Stimulated activated naive CD8-positive, alpha-beta T cell treated with anti-CD3 and anti-CD28 coated beads, Interleukin-15, amount 100 ng/mL, for 72 hours (primary cell): ENCODE data around the gene CSMD2.

Experiments used
- ATAC-seq: fragments of 150-1000 bp; cut with Tn5 transposase; 2 replicates; pipeline ENCODE4 v1.10.0; 2021; ENCODE audit warnings: mild to moderate bottlenecking, moderate library complexity
- DNase-seq, 2 donors: peaks; one replicate each; pipeline ENCODE4 v3.0.0; 2021 to 2022
- H3K27ac Mint-ChIP-seq, 2 donors: one replicate each; pipeline ENCODE4 v1.8.0; 2022; ENCODE audit warnings: mild to moderate bottlenecking in 2 of 2, mixed read lengths in 2 of 2, moderate library complexity in 2 of 2
- H3K27me3 Mint-ChIP-seq: one replicate; pipeline ENCODE4 v1.8.0; 2022; ENCODE audit warnings: mixed read lengths
- H3K4me1 Mint-ChIP-seq: one replicate; pipeline ENCODE4 v1.8.0; 2022; ENCODE audit warnings: mild to moderate bottlenecking, mixed read lengths
- H3K4me3 Mint-ChIP-seq, 2 donors: one replicate each; pipeline ENCODE4 v1.8.0; 2022; ENCODE audit warnings: mild to moderate bottlenecking in 2 of 2, mixed read lengths in 2 of 2, moderate library complexity in 1 of 2
- H3K9me3 Mint-ChIP-seq, 2 donors: one replicate each; pipeline ENCODE4 v1.8.0; 2022; ENCODE audit warnings: mixed read lengths in 2 of 2

CSMD2 gene

GRCh38 chr1:33848205-33848937 lies 316.7 kb downstream of the CSMD2 start:
- no peak for ATAC-seq
- no peak overlapping the region for H3K4me3 Mint-ChIP-seq
- no peaks in the 10 kb centered on the region for H3K9me3 Mint-ChIP-seq
- H3K27me3 Mint-ChIP-seq, result peaks cover 26% of the 10 kb centered on the region
- H3K27ac Mint-ChIP-seq, result no peak overlapping the region
- H3K4me1 Mint-ChIP-seq, result peaks cover 9% of the 10 kb centered on the region
- no peak for DNase-seq

DNA sequence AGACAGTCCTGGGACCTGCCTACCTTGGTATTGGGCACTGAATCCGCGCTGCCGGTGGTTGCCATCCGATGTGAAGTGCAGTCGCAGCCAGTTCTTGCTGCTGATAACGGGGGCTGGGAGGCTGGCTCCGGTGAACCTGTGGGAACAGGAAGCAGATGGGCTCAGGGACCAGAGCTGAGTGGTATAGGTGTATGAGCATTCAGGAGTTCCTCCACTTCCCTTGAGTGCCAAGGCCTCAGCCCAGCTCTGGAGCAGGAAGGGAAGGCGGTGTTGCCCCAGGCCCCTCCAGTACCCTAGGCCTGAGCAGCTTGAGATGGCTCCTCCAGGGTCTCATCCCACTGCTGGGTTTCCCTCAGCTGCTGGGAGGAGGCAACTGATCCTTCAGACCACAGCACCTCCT lies 318.2 kb downstream of the CSMD2 start:
- peaks cover 16% of the 10 kb centered on the region for H3K27me3 Mint-ChIP-seq
- no peak overlapping the region for H3K4me3 Mint-ChIP-seq
- DNase-seq (no peak), ATAC-seq (no peak)
- H3K27ac Mint-ChIP-seq, result no peak overlapping the region
- no peaks in the 10 kb centered on the region for H3K9me3 Mint-ChIP-seq
- peaks cover 16% of the 10 kb centered on the region for H3K4me1 Mint-ChIP-seq

DNA sequence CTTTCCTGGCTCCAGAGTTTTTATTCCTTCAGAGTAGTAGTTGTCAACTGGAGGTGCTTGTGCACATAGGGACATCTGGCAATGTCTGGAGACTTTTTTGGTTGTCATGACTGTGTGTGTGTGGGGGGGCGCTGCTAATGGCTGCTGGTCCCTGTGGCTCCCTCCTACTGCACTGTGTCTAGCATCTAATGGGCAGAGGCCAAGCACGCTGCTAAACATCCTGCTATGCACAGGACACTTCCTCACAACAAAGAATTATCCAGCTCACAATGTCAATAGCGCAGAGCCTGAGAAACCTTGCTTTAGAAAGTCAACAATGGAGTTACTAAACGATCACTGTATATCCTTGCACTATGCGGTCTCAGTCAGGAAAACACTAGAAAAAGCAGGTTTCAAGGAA lies 320.9 kb downstream of the CSMD2 start:
- no peak overlapping the region for H3K27ac Mint-ChIP-seq
- no peak overlapping the region for H3K4me3 Mint-ChIP-seq
- no peak for DNase-seq
- ATAC-seq, result no peak
- H3K27me3 Mint-ChIP-seq, result no peaks in the 10 kb centered on the region
- peaks cover 12% of the 10 kb centered on the region for H3K4me1 Mint-ChIP-seq
- no peaks in the 10 kb centered on the region for H3K9me3 Mint-ChIP-seq

DNA sequence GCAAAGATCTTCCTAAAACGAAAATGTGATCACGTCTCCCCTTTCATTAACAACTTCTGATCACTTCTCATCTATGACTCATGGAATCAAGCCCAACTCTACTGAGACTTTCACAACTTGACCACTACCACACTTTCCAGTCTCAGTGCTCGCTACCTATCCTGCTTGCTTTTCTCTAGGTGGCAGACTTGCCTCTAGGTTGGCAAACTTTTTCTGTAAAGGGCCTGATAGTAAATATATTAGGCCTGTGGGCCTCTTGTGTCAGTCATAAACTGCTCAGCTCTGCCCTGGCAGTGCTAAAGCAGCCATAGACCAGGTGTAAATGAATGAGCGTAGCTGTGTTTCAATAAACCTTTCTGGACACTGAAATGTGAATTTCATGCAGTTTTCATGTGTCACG lies 322.7 kb downstream of the CSMD2 start:
- Mint-ChIP-seq H3K27ac (peak overlapping the region in 1 of 2 donors; percentile 0), H3K9me3 (no peaks in the 10 kb centered on the region), H3K4me1 (peaks cover 7% of the 10 kb centered on the region), H3K4me3 (peak overlapping the region in 1 of 2 donors; percentile 1), H3K27me3 (peaks cover 8% of the 10 kb centered on the region)
- DNase-seq (no peak), ATAC-seq (peak; percentile 74)

- DNase-seq (no peak), ATAC-seq (no peak)
- H3K9me3 Mint-ChIP-seq, result no peaks in the 10 kb centered on the region
- no peak overlapping the region for H3K4me3 Mint-ChIP-seq
- H3K27ac Mint-ChIP-seq, result no peak overlapping the region
- H3K4me1 Mint-ChIP-seq, result peaks cover 7% of the 10 kb centered on the region
- H3K27me3 Mint-ChIP-seq, result peaks cover 8% of the 10 kb centered on the region
Measured at GRCh38 chr1:33841494-33841893, 323.5 kb downstream of the CSMD2 start.

DNA sequence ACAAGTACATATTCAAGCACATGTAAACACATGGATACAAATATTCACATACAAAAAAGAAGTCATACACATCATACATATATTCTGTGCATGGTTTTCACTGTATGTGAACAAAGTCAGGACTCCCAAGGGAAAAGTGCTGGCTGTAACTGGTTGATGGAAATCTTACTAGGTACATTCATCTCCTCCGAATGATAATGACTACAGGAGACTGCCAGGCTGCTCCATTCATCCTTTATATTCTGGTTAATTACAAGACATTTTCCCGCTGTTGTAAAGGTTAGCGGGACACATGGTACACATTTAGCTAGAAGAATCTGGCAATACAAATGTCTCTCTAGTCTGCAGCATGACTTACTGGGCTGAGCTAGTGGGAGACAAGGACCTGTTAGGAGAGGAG lies 327.4 kb downstream of the CSMD2 start:
- Mint-ChIP-seq H3K27ac (no peak overlapping the region), H3K9me3 (no peaks in the 10 kb centered on the region), H3K4me1 (peaks cover 7% of the 10 kb centered on the region), H3K4me3 (no peak overlapping the region), H3K27me3 (peaks cover 8% of the 10 kb centered on the region)
- DNase-seq (no peak), ATAC-seq (no peak)

- ATAC-seq (no peak), DNase-seq (no peak)
- Mint-ChIP-seq H3K27ac (no peak overlapping the region), H3K27me3 (peaks cover 8% of the 10 kb centered on the region), H3K4me1 (peaks cover under 1% of the 10 kb centered on the region), H3K9me3 (no peaks in the 10 kb centered on the region), H3K4me3 (no peak overlapping the region)
Measured at GRCh38 chr1:33836911-33837310, 328.1 kb downstream of the CSMD2 start.

DNA sequence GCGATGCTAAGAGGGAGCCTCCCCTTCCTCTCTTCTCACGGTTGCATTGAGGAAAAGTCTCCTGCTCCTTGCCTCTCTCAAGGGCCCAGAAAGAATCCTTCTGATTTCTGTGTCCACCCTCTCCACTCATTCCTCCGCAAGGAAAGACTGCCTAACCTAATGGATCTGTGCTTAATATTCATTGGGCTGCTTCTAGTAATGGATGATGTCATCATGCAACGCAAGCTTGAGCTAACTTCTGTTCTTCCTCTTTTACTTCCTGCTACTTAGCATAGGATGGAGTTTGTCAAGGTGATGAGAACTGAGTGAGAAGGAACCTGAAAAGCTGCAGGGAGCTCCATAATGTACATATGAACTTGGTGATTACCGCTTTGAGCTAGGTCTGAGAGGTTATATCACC lies 336.4 kb downstream of the CSMD2 start:
- ATAC-seq (no peak), DNase-seq (no peak)
- peaks cover 0 to 5% of the 10 kb centered on the region in 2 donors for H3K9me3 Mint-ChIP-seq
- no peaks in the 10 kb centered on the region for H3K4me1 Mint-ChIP-seq
- H3K27me3 Mint-ChIP-seq, result peaks cover 17% of the 10 kb centered on the region
- no peak overlapping the region for H3K4me3 Mint-ChIP-seq
- H3K27ac Mint-ChIP-seq, result no peak overlapping the region

- Mint-ChIP-seq H3K4me1 (no peaks in the 10 kb centered on the region), H3K27ac (no peak overlapping the region), H3K9me3 (peaks cover 0 to 5% of the 10 kb centered on the region in 2 donors), H3K27me3 (peaks cover 20% of the 10 kb centered on the region), H3K4me3 (no peak overlapping the region)
- ATAC-seq, result no peak
- no peak for DNase-seq
Measured at GRCh38 chr1:33828059-33828458, 337.0 kb downstream of the CSMD2 start.

- ATAC-seq (no peak), DNase-seq (no peak)
- peaks cover 27% of the 10 kb centered on the region for H3K27me3 Mint-ChIP-seq
- H3K27ac Mint-ChIP-seq, result no peak overlapping the region
- H3K4me1 Mint-ChIP-seq, result no peaks in the 10 kb centered on the region
- H3K4me3 Mint-ChIP-seq, result no peak overlapping the region
- H3K9me3 Mint-ChIP-seq, result peaks cover 0 to 5% of the 10 kb centered on the region in 2 donors
Measured at GRCh38 chr1:33826711-33827110, 338.3 kb downstream of the CSMD2 start.

DNA sequence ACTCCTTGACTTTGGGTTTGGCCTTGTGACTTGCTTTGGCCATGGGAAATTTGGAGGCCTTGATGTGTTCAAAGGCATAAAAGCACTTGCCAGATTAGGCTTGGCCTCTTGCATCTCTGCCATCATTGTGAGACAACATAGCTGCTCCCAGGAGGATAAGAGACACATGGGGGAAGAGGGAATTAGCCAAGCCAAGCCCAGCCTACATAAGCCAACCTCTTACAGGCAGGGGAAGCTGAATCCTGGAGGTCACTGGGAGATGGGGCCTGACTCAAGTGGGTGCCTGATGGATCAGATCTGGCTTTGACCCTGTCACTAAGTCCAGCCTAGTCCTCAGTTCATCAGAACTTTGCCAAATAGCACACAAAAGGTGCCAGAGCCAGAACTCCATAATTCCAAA lies 338.7 kb downstream of the CSMD2 start:
- ATAC-seq (no peak), DNase-seq (no peak)
- Mint-ChIP-seq H3K27me3 (peaks cover 27% of the 10 kb centered on the region), H3K9me3 (peaks cover 0 to 5% of the 10 kb centered on the region in 2 donors), H3K4me1 (no peaks in the 10 kb centered on the region), H3K4me3 (no peak overlapping the region), H3K27ac (no peak overlapping the region)

DNA sequence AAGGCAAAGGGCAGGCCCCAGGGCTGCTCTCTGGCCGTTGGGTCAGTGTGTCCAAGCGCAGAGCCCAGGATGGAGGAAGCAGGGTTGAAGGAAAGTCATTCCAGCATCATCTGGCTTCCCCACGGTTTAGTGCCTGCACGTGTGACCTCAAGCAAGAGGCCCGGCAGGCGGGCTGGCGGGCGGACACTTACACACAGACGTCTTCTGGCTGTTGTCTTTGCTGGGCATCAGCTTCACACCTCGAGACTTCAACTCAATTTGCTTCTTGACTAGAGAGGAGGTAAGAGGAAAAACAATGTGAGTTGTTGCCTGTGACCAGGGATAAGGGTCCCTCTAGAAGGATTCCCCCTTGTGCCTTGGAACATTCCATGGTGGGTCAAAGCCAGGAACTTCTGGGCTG lies 339.5 kb downstream of the CSMD2 start:
- Mint-ChIP-seq H3K4me1 (no peaks in the 10 kb centered on the region), H3K27me3 (peaks cover 27% of the 10 kb centered on the region), H3K9me3 (peaks cover 0 to 5% of the 10 kb centered on the region in 2 donors), H3K27ac (peak overlapping the region in 1 of 2 donors; percentile 14), H3K4me3 (no peak overlapping the region)
- ATAC-seq (no peak), DNase-seq (no peak)

- Mint-ChIP-seq H3K9me3 (peaks cover 0 to 5% of the 10 kb centered on the region in 2 donors), H3K27ac (no peak overlapping the region), H3K4me3 (no peak overlapping the region), H3K27me3 (peaks cover 32% of the 10 kb centered on the region), H3K4me1 (no peaks in the 10 kb centered on the region)
- no peak for ATAC-seq
- no peak for DNase-seq
Measured at GRCh38 chr1:33824971-33825370, 340.1 kb downstream of the CSMD2 start.

DNA sequence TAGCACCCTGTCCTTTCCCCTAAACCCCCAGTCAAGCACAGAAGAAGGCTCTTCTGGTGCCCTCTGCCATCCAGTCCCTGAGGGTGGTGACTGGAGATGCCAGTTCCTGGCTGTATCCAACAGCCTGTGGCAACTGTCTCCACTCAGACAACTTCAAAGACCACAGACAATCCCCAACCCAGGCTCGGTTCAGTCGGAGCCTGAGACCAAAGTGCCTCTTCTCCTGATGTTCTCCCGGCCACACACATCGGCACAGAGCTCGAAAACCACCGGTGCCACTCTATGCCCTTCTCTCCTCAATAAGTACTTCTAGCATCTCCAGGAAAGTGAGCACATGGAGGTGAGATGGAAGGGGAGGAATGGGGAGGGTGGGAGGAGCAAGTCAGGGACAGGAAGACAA lies 340.7 kb downstream of the CSMD2 start:
- Mint-ChIP-seq H3K9me3 (peaks cover 0 to 2% of the 10 kb centered on the region in 2 donors), H3K4me3 (no peak overlapping the region), H3K27me3 (peaks cover 34% of the 10 kb centered on the region), H3K27ac (no peak overlapping the region), H3K4me1 (no peaks in the 10 kb centered on the region)
- DNase-seq (no peak), ATAC-seq (no peak)

GRCh38 chr1:33823830-33824229 lies 341.2 kb downstream of the CSMD2 start:
- DNase-seq, result no peak
- no peak overlapping the region for H3K4me3 Mint-ChIP-seq
- no peaks in the 10 kb centered on the region for H3K9me3 Mint-ChIP-seq
- no peak for ATAC-seq
- H3K27ac Mint-ChIP-seq, result no peak overlapping the region
- no peaks in the 10 kb centered on the region for H3K4me1 Mint-ChIP-seq
- peaks cover 34% of the 10 kb centered on the region for H3K27me3 Mint-ChIP-seq

DNA sequence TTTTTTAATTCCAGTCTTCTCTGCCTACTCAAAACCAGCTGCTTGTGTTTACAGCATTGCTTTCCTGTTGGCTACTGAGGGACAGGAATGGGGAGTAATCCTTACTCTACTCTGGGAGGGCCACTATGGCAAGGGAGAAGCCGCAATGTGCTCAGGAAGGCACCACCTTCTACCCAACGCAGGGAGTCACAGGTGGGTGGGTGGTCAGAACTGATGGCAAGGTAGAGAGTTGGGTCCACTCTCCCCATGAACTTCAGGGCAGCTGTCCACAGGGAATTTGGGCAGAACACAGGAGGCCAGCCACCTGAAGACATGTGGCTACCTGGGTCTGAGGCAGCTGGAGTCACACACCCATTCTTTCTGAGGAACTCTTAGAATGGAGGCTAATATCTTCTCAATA lies 341.6 kb downstream of the CSMD2 start:
- no peak for ATAC-seq
- Mint-ChIP-seq H3K27me3 (peaks cover 34% of the 10 kb centered on the region), H3K27ac (no peak overlapping the region)

GRCh38 chr1:33822396-33822795 lies 342.6 kb downstream of the CSMD2 start:
- H3K27me3 Mint-ChIP-seq, result peaks cover 28% of the 10 kb centered on the region
- H3K4me1 Mint-ChIP-seq, result no peaks in the 10 kb centered on the region
- ATAC-seq (no peak), DNase-seq (no peak)
- no peak overlapping the region for H3K4me3 Mint-ChIP-seq
- H3K9me3 Mint-ChIP-seq, result no peaks in the 10 kb centered on the region
- no peak overlapping the region for H3K27ac Mint-ChIP-seq

More for the DNA sequence above, 341.6 kb downstream of the CSMD2 start:
- Mint-ChIP-seq H3K4me1 (no peaks in the 10 kb centered on the region), H3K4me3 (no peak overlapping the region), H3K9me3 (no peaks in the 10 kb centered on the region)
- DNase-seq, result no peak
